ENCODE measurements around the gene MLST8. TPM values are rescaled to one million over a fixed set of nuclear protein-coding genes. Genes with fewer than 3 reads are reported as not detected.
A peak's percentile ranks its signal among the peaks of the same experiment; 100 is the strongest.

MLST8 gene
- total RNA-seq, 1 experiment from 2014 or later: 58.0 TPM

DNA sequence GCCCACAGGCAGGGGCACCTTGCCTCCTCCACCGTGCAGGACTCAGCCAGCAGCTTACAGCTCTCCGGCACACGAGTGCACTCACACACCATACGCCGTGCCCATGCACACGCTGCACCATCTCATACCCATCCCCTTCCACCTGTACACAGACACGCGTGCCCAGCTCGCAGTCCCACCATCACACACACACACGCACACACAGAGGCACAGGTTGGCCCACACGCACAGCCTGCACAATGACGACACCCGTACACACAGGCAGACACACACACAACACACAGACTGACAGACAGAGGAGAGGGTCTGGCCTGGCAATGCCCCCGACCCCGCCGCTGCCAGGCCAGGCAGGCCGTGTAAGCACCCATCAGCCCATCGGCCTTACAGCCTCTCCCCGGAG is 20.9 kb upstream of the MLST8 start:
- intact Hi-C loops (cut with micrococcal nuclease; ENCODE audit: unreplicated experiment): no loop called here
- no peak for DNase-seq
- TSS peak; percentile 18 for BruUV-seq (replicated peaks)
- H3K27ac Mint-ChIP-seq (ENCODE audit: unreplicated experiment): no peak overlapping the region
- TF ChIP-seq, protein P1, sequence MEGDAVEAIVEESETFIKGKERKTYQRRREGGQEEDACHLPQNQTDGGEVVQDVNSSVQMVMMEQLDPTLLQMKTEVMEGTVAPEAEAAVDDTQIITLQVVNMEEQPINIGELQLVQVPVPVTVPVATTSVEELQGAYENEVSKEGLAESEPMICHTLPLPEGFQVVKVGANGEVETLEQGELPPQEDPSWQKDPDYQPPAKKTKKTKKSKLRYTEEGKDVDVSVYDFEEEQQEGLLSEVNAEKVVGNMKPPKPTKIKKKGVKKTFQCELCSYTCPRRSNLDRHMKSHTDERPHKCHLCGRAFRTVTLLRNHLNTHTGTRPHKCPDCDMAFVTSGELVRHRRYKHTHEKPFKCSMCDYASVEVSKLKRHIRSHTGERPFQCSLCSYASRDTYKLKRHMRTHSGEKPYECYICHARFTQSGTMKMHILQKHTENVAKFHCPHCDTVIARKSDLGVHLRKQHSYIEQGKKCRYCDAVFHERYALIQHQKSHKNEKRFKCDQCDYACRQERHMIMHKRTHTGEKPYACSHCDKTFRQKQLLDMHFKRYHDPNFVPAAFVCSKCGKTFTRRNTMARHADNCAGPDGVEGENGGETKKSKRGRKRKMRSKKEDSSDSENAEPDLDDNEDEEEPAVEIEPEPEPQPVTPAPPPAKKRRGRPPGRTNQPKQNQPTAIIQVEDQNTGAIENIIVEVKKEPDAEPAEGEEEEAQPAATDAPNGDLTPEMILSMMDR (IDR thresholded peaks at IDR 0.05; ENCODE audit: unreplicated experiment): no peak
- peaks cover 43% of the 10 kb centered on the region for H3K36me3 Mint-ChIP-seq (ENCODE audit: insufficient read depth, unreplicated experiment)
- H3K9me3 Mint-ChIP-seq (ENCODE audit: low read depth, unreplicated experiment): no peaks in the 10 kb centered on the region
- peaks cover 31% of the 10 kb centered on the region for H3K27me3 Mint-ChIP-seq (ENCODE audit: unreplicated experiment)
- H3K4me1 Mint-ChIP-seq (ENCODE audit: low read depth, unreplicated experiment): peaks cover 14% of the 10 kb centered on the region
- CTCF ChIA-PET: interaction anchor here (0.7 to 1.6 kb wide), 2 partner anchors 10 to 273 kb away, joined by 3 to 4 read pairs; no protein-coding TSS in a partner anchor
- H3K4me3 Mint-ChIP-seq (ENCODE audit: low read depth, unreplicated experiment): no peak overlapping the region

DNA sequence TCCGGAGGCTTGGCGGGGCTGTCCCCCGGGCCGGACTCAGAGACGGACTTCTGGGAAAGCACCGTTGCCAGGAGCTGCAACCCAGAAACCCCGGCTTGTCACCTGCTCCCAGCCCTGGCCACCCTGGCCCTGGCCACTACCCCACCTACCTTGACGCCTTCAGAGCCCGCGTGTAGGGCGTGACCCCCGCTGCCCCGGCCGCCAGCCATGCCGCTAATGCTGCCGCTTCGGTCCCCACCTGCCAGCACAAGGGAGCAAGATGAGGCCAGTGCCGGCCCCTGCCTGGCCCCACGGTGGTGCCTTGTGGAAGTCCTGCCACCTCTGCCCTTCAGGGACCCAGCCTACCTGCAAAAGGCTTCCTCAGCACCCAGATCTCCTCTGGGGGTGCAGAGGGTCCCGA is 20.3 kb upstream of the MLST8 start:
- Mint-ChIP-seq H3K4me1 (ENCODE audit: low read depth, unreplicated experiment) (peaks cover 14% of the 10 kb centered on the region), H3K36me3 (ENCODE audit: insufficient read depth, unreplicated experiment) (peaks cover 40% of the 10 kb centered on the region), H3K4me3 (ENCODE audit: low read depth, unreplicated experiment) (peak overlapping the region; percentile 27), H3K27ac (ENCODE audit: unreplicated experiment) (no peak overlapping the region), H3K27me3 (ENCODE audit: unreplicated experiment) (peaks cover 31% of the 10 kb centered on the region), H3K9me3 (ENCODE audit: low read depth, unreplicated experiment) (no peaks in the 10 kb centered on the region)
- CTCF ChIA-PET: interaction anchor here (0.7 to 1.6 kb wide), 2 partner anchors 9 to 274 kb away, joined by 3 to 4 read pairs; no protein-coding TSS in a partner anchor
- BruUV-seq (replicated peaks): no TSS peak
- no peak for DNase-seq
- TF ChIP-seq, protein P1 (IDR thresholded peaks at IDR 0.05; ENCODE audit: unreplicated experiment): no peak
- intact Hi-C loops (cut with micrococcal nuclease; ENCODE audit: unreplicated experiment): no loop called here

DNA sequence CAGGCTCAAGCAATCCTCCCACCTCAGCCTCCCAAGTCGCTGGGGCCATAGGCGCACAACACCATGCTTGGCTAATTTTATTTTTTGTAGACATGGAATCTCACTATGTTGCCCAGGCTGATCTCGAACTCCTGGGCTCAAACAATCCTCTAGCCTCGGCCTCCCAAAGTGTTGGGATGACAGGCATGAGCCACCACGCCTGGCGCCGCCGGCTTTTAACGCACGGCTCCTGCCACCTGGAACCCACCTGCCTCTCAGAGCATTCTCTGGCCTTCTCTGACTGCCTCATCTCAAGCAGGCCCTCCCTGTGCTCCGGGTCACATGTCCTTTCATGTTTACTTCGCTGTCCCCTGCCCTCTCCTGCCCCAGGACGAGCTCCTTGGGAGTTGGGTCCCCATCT is 19.2 kb upstream of the MLST8 start:
- Mint-ChIP-seq H3K4me3 (ENCODE audit: low read depth, unreplicated experiment) (peak overlapping the region; percentile 12), H3K27me3 (ENCODE audit: unreplicated experiment) (peaks cover 31% of the 10 kb centered on the region), H3K4me1 (ENCODE audit: low read depth, unreplicated experiment) (peaks cover 14% of the 10 kb centered on the region), H3K27ac (ENCODE audit: unreplicated experiment) (peak overlapping the region; percentile 34), H3K36me3 (ENCODE audit: insufficient read depth, unreplicated experiment) (peaks cover 40% of the 10 kb centered on the region), H3K9me3 (ENCODE audit: low read depth, unreplicated experiment) (no peaks in the 10 kb centered on the region)
- BruUV-seq (replicated peaks): no TSS peak
- CTCF ChIA-PET: no interaction called here
- TF ChIP-seq, protein P1 (IDR thresholded peaks at IDR 0.05; ENCODE audit: unreplicated experiment): no peak
- DNase-seq: no peak
- intact Hi-C loops (cut with micrococcal nuclease; ENCODE audit: unreplicated experiment): no loop called here

DNA sequence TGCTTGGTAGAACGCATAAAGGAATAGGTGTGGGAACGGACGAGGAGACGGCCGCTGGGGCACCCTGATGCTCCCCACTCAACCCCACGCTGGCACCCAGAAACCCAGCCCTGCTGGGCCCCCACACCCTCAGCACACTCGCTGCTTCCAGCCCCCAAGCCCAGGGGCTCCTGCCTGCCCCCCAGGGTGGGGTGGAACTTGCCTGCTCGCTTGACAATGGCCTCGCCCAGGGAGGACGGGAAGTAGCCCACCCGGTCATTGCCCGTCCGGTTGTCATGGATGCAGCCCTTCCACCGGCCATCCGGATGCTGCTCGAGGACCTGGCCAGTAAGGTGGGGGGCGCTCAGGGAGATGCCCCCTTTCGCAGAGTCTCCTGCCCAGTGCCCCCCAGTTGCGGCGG is 18.7 kb upstream of the MLST8 start:
- peaks cover 40% of the 10 kb centered on the region for H3K36me3 Mint-ChIP-seq (ENCODE audit: insufficient read depth, unreplicated experiment)
- no TSS peak for BruUV-seq (replicated peaks)
- TF ChIP-seq, protein P1 (IDR thresholded peaks at IDR 0.05; ENCODE audit: unreplicated experiment): no peak

More for the DNA sequence above, 18.7 kb upstream of the MLST8 start:
- Mint-ChIP-seq H3K4me1 (ENCODE audit: low read depth, unreplicated experiment) (peaks cover 14% of the 10 kb centered on the region), H3K9me3 (ENCODE audit: low read depth, unreplicated experiment) (no peaks in the 10 kb centered on the region), H3K27ac (ENCODE audit: unreplicated experiment) (peak overlapping the region; percentile 34), H3K4me3 (ENCODE audit: low read depth, unreplicated experiment) (peak overlapping the region; percentile 12), H3K27me3 (ENCODE audit: unreplicated experiment) (peaks cover 33% of the 10 kb centered on the region)
- CTCF ChIA-PET: no interaction called here
- intact Hi-C loops (cut with micrococcal nuclease; ENCODE audit: unreplicated experiment): no loop called here
- DNase-seq: no peak

Measured in Calu3 (cell line).